HG02588 (cell line): ENCODE data around the gene TNNT2.

Experiments
- ATAC-seq: cut with Tn5 transposase; IDR thresholded peaks from one replicate; pipeline ENCODE4 v1.9.1; 2021; ENCODE audit warnings: mild to moderate bottlenecking, moderate library complexity; ENCODE audit not compliant: unreplicated experiment

Gene TNNT2

DNA sequence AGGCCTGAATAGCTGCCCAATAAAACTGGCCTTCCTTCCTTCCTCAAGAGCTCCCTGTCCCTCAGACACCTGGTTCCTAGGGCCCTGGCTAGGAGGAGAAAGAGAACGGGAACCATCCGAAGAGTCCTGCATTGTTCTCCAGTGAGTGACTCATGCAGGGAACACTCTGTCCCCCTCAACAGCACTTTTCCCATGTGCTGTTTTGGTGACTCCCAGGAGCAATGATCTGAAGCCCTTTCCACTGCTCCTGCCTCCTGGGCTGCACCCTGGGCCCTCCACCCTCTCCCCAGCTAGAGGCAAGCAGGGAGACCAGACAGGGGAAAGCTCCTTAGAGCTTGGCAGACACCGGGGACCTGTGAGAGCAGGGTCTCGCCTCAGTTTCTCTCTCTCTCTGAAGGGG, 18.9 kb downstream of the TNNT2 start:
- ATAC-seq: no peak

DNA sequence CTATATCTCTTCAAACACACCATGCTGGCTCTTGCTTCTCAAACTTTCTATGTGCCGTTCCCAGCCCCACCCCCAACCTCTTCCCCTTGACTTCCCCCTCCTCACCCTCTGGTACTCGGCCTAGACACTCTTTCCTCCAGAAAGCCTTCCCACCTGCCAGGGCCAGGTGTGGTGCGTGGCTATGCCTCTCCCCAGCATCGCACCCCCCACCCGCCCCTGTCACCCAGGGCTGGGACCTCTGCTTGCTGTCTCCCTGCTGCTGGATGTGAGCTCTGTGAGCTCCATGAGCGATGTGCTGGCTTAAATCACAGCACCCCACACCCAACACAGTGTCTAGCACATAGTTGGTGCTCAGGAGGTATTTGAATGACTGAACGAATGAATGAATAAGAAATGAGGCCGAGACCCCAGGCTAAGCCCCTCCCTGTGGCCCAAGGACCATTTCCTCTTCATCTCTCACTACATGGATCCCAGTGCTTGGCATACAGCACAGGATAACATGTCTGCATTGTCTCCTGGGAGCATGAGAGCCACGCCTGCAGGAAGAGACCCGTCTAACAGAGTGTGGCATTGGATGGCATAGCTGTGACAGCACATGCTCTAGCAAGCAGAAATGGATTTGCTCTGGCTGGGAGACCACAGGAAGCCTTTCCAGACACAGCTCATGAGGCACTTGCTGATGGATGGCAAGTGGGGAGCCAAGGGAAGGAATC, 19.7 kb downstream of the TNNT2 start:
- no peak for ATAC-seq

DNA sequence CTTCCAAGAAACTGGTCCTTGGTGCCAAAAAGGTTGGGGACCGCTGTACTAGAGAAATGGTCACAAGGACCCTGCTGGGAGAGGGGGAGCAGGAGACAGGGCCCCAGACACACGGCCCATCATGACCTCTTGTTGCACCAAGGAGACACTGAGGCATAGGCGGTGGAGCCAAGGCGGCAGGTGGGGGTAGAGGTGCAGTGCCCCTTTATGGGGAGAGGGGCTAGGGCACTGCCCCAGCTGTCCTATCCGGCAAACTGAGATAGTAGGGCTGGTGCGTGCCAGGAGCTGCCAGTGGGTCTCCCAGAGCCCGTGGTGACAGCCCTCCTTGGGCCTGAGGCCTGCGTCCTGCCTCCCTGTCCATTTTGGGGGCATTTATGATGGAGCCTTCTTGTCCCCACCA, 20.3 kb downstream of the TNNT2 start:
- ATAC-seq: no peak

DNA sequence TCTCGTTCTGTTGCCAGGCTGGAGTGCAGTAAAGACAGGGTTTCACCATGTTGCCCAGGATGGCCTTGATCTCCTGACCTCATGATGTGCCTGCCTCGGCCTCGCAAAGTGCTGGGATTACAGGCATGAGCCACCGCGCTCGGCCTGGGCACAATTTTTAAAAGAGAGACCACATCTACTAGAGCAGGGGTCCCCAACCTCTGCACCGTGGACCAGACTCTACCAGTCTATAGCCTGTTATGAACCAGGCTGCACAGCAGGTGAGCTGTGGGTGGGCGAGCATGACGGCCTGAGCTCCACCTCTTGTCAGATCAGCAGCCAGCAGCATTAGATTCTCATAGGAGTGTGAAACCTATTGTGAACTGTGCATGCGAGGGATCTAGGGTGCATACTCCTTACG, 20.8 kb downstream of the TNNT2 start:
- ATAC-seq: no peak

DNA sequence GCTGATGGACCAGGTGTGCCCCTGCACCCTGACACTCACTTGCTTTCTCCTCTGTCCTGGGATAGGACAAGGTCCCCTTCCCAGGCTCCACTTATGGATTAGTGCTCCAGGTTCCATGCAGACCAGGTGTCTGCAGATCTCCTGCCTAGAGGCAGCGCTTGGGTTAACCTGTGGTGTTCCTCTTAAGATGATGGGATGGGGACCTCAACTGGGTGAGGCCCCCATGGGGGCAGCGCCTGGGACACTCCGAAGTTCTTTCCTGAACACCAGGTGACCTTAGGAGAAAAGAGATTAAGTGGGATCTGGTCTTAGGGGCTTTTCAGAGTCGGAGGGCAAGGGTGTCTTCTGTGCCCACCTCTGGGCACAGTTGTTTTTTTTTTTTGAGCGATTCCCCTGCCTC, 21.2 kb downstream of the TNNT2 start:
- ATAC-seq: no peak

DNA sequence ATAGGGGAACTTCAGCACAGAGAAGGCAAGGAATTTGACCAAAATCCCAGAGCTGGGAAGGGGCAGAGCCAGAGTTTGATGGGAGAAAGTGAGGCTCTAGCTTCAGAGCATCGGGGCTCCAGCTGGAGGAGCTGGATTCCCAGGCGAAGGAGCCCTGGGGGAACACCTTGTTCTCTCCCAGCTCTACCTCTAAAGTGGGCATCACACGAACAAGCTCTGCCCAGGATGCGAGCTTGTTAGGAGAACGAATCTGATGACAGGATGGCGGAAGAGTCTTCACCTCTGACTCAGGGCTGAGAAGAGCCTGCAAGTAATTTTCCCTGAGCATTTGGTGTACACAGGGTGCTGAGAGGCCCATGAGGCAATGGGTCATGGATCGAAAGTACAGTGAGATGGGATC, 22.0 kb downstream of the TNNT2 start:
- ATAC-seq: no peak

DNA sequence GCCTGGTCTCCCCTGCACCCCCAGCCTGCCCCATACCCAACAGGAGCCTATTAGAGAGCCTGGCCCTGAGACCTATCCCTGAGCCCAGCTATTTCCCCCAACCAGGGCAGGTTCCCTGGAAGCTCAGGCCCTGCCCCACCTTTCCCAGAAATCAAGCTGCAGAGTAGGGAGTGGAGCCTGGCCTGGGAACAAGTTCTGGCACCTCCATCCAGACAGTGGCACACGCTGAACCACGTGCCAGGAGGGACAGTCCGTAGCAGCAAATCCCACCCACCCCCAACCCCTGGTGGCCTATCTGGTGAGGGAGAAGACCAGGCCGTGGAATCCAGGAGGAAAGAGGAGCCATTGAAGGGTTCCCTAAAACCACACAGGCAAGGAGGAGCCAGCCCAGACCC, 22.6 kb downstream of the TNNT2 start:
- ATAC-seq: no peak

DNA sequence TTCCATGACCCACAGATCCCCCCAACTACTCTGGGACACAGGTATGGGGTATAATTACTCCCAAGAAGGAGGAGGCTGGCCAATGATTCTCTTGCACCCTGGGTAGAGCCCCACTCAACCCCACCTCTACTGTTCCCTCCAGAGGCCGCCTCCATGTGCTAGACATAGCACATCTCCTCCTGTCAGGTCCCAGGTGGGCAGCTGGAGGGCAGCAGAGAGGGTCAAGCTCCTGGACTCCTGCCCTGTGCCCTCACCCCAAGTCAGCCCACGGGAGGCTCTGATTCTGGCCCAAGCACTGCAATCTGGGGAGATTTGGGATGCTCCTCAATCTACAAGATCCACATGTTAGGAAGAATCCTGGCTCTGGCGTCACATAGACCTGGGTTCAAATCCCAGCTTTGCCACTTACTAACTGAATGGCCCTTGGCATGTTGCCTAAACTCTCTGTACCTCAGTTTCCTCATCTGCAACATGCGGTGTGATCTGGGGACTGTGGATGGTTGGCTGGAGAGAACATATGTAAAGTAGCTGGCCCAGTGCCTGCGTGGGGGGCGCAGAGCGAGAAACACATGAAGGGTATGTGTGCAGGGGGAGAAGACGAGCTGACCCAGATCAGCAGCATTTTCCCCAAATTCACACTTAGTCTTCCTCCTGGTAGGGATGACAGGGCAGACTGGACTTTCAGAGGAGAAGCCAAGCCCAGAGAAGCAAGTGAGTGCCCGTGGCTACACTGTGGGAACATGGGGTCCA, 23.2 kb downstream of the TNNT2 start:
- no peak for ATAC-seq

DNA sequence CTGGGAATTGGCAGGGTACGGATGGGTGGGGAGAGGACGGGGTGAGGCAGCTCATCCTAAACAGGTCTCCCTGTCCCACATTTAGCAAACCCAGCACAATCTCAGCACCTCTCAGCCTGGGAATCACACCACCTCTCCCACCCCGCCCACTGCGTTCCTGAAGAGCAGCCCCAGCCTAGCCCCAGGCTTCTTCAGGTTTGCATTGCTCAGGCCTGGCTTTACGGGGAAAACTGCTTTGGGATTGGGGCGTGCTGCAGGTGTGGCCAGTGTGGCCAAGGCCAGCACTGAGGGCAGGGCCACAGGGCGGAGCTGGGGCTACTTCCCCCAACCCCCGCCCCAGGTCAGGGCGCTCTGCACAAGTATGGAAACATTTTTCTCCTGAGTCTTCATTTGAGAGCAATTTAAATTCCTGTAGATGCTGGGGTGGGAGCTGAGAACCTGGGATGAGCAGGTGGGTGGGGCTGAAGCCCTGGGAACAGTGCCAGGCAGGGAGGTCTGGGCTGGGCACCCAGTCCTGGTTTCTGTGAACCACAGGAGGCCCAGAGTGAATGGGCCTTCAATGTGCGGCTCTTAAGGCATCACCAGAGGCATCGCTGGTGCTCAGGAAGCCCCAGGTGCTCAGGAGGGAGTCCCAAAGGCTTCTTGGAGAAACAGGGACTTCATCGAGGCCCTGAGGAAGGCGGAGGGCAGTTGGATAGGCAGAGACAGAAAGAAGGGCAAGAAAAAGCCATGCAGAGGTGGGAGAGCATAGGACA, 24.1 kb downstream of the TNNT2 start:
- no peak for ATAC-seq

DNA sequence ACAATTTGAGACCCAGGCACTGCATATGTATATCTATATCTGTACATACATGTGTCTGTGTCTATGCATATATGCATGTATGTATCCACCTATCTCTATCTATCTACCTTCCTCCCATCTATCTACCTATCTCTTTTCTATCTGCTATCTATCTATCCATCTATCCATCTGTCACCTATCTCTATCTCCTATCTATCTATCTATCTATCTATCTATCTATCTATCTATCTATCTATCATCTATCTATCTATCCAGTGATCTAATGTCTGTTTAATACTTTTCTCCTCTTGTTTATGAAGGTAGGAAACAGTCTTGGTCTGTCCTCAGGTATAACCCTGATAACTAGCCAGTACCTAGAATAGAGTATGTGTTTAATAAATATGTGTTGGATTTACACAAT, 25.9 kb downstream of the TNNT2 start:
- ATAC-seq: no peak

DNA sequence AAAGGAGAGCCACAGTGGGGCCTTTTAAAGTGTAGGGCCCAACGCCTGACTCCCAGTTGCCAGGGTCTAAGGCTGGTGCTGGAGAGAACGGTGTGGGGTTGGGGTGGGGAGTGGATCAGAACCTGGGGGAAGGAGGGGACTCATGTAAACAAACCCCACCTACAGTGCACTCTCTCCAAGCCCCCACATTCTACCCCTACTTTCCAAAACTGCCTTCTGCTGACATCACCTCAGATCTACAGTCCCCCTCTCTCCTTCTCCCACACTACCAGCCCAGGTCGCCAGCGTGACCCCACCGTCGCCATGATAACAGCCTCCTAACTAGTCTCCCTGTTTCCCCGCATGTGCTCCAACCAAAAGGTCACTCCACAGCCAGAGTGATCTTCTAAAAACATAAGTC, 26.6 kb downstream of the TNNT2 start:
- ATAC-seq: no peak

DNA sequence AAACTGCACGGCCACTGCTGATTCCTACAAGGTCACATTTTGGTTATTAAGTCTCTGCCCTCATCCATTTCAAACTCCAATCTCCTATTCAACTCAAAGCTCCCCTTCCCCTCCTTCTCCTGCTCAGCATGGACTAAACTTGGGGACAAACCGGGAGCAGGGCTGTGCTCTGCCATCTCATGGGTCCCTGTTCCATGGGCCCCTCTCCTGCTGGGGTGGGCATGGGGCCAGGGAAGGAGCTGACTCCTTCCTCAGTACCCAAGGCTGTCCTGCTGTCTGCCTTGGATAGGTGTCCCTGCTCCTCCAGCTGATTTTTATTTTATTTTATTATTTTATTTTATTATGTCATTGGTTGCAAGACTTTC, 27.1 kb downstream of the TNNT2 start:
- ATAC-seq: no peak

DNA sequence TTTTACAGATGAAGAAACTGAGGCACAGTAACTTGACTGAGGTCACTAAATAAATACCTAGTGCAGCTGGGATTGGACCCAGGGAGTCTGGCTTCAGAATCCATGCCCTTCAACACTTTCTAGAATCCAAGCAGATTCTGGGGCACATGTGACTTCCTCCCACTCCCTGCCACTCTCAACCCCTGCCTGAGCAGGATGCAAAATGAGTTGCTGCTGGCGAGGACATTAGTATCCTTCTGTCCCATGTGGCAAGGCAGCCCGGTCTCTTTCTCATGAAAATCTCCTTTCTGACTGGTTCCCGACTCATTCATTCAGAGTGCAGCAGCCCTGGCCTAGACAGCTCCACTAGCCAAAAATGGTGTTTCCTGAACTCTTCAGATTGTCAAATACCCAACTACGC, 28.4 kb downstream of the TNNT2 start:
- no peak for ATAC-seq

DNA sequence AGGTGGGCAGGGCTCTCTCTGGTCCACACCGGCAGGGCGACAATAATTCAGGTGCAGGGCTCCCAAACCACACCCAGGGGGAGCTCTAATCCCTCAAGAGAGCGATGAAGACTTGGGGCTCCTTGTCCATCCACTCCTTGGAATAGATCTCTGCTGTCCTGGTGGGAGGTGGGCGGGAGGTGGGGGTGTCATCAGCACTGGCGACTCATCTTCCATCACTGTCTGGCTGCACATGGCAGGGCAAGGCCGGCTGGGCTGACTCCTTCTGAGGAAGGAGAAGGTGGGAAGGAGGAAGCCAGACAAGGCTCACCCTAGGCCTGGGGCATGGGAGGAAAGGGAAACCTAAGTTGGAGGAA, 29.3 kb downstream of the TNNT2 start:
- no peak for ATAC-seq

DNA sequence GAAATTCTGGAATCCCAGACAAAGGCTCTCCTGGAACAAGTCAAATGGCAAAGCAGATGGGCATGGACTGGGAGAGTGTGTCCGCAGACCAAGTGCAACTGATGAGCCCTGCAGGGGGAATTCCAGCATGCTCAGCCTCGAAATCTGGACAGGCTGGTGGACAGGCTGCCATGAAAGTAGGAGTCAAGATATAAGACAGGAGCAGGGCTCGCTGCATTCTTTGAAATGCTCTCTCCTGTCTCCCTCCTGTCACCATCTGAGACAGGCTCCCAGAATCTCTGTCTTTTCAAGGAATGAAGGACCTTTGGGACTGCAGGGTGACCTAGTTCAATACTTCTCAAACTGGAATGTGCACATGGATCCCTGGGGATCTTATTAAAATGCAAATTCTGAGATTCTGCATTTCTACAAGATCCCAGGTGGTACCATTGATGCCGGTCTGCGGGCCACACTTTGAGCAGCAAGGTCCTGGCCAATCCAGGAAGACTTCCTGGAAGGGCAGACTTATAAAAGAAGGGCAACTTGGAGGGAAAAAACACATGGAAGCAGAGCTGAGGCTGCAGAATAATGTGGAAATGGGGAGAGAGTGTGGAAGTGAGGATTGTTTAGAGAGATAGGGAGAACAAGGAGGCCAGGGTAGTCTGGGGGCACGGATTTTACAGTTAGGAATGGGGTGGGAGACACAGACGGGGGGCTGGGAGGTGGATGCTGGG, 29.8 kb downstream of the TNNT2 start:
- ATAC-seq: no peak

DNA sequence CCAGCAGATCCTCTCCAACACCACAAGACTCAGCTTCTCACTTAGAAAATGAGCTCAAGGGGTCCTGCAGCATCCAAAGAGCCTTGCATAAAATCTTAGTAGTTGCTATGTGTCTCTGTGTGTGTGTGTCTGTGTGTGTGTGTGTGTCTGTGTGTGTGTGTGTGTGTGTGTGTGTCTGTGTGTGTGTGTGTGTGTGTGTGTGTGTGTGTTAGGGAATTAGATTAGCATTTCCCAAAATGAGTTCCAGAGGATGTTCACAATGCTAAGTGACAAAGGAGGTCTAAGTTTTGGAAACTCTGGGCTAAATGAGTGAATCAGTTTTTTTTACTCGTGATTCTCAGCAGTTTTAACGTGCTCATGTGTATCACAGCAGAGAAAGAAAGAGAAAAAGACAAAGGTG, 30.5 kb downstream of the TNNT2 start:
- ATAC-seq: no peak

DNA sequence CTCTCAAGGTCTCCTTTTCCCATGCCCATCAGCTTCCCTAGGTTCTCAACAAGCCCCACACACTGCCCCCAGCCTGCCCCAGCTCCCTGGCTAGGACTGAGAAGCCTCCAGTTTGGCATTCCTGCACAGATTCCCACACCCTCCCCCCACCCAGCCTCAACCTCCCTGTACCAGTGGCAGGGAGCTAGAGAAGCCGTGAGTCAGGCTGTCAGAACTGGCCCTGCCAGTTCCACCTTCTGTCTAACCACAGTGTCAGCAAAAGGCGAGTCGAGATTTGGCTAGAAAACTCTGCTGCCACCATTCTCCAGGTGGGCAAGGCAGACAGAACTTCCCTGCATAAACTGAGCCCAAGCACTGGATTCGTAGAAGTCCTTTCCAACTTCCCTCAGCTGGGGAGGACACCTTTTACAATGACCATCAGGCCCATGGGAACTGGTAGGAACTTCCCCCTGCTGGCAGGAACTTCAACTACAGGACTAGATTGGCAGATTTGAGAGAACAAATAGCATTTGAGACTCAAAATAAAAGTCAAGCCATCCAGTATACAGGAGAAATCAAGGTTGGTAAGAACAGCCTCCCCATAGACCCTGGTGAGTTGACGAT, 31.0 kb downstream of the TNNT2 start:
- no peak for ATAC-seq

DNA sequence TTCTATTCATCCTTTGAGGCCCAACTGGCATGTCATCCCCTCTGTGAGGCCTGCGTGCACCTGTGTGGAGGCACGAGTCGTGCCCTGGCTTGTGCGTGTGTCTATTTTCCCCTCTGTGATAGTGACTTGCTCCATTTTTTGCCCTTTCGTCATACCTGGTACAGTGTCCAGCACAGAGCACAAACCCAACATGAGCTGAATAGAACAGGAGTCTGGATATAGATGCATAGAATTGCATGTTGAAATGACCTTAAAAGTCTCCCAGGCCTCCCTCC, 32.5 kb downstream of the TNNT2 start:
- no peak for ATAC-seq

DNA sequence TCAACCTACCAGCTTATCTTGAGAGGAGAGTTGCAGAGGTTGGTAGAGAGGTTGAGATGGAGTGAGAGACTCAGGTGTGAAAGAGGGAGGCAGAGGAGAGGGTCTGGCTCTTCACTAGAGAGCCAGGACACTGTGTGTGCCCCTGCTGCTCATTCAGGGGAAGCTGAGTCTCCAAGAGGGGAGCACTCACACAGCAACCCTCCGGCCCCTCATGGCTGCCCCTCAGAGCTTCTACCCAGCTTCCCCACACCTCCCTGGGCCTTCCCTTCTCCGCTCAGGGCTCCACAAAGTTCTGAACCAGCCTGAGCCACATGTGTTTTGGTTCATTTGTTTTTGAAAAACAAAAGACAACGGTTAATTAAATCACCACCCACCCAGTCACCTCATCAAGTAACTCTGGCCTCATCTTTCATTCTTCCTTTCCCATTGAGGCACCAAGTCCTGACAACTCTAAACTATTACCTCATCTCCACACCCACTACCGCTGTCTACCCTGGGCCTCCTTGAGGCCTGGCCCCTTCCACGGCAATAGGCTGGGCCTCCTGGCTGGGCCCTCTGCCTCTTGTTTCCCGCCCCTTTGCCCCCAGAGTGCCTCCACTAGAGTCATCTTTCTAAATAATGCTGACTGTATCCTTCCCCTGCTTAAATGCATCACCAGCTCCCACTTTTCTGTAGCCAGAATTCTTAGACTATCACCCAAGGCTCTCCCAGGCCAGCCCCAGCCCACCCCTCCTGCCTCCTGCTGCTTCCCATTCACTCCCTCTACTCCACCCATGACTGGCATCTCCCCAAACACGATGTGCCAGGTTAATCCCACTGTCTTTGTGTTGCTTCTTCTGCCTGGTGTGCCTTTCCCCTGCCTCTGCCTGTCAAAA, 33.0 kb downstream of the TNNT2 start:
- no peak for ATAC-seq

DNA sequence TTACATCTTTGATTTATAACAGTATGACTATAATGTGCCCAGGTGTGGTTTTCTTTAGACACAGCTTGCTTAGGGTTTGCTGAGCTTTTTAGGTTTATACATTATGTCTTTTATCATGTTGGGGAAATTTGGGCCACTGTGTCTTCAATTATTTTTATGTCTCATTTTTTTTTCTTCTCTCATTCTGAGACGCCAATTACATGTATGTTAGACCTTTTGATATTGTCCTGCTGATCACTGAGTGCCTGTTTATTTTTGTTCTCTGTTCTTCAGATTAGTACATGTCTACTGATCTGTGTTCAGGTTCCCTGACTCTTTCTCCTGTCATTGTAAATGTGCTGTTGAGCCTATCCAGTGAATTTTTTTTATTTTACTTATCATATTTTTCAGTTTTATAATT, 36.1 kb downstream of the TNNT2 start:
- ATAC-seq: no peak
